Activated CD4-positive, CD25-positive, alpha-beta regulatory T cell treated with anti-CD3 and anti-CD28 coated beads, Interleukin-2, amount 50 U/mL, for 16 hours (primary cell): ENCODE data around the gene KIAA1755.

Source experiments
- DNase-seq: peaks from one replicate; pipeline ENCODE4 v3.0.0-alpha.2; 2020; ENCODE audit warnings: low read depth, low spot score

The KIAA1755 gene

DNA sequence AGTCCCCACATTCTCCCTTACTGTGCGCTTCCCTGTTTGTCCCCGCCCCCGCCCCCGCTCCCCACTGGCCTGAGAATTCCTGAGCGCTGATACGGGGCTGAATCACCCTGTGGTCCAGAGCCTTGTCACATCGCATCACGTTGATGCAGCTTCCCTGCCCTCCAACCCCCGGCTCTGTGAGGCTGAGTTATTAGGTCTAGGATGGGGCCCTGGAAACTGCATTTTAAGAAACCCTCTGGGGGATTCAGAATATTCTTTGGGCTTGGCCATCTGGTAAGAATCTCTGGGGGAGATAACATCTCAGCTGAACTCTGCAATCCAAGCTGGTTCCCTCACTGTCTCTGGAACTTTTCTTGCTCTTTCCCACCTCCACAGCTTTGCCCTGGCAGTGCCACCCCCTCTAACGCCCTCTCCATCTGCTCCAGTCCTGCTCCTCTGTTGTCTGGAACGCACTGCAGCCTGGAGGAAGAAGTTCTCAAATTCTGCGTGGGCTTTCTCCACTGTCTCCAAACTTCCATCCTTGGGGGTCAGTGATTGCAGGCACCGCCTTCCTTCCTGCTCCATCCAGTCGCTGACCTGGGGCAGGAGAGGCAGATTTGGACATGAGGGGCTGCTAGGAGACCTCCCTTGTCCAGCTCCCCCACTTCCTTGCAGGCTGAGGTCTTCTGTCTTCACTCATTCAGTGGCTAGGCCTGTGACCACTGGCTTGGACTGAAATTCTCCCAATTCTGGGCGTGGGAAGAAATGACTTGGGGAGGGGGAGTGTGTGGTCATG lies 42.6 kb downstream of the KIAA1755 start:
- DNase-seq: no peak

DNA sequence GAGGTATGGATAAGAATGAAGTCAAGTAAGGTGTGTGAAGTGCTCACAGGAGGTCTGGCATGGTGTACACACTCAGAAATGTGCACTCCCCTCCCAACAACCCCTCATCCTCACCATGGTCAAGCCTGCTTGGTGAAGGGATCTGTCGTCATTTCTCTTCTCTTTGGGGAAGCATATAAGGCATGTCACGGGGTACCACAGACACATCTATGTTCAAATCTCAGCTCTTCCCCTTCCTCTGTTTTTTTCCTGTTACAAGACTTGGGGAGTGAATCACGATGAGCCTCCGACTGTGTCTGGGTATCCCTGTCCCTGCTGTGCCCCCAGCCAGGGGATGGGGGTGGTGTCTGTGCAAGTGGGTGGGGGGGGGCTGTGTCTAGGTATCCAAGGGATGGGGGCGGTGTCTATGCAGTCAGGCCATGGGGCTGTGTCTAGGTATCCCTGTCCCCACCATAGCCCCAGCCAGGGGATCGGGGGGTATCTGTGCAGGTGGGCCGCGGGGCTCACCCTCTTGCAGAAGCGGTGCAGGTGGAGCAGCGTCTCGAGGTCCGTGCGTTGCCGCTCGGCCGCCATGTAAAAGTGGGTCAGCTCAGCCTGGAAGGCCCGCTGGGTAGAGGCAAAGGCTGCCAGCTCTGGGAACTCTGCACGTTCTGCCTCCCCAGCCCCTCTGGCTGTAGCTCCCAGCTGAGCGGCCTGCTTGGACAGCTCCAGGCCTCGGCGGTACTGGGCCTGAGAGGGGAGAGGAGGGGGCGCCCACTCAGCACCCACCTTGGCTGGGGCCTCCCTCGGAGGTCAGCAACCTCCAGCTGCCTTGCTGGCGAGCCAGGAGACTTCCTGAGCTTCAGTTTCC lies 43.6 kb downstream of the KIAA1755 start:
- DNase-seq: no peak

DNA sequence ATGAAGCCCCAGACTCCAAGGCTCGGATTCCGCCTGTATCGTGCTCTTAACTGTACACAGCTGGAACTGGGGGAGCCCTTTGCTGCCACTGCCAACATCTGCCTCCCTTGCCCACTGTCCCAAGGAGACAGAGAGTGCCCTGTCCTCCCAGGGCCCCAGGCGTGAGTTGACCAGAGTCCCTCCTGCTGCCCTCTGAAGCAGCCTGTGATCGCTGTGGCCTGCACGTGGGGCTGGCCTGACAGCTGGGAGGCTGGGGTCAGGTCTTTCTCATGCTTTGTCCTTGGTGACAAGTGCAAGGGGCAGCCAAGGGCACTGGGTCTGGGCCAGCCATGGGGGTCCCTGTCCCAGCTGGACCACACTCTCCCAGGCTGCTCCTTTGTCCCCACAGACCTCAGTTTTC lies 44.3 kb downstream of the KIAA1755 start:
- no peak for DNase-seq

DNA sequence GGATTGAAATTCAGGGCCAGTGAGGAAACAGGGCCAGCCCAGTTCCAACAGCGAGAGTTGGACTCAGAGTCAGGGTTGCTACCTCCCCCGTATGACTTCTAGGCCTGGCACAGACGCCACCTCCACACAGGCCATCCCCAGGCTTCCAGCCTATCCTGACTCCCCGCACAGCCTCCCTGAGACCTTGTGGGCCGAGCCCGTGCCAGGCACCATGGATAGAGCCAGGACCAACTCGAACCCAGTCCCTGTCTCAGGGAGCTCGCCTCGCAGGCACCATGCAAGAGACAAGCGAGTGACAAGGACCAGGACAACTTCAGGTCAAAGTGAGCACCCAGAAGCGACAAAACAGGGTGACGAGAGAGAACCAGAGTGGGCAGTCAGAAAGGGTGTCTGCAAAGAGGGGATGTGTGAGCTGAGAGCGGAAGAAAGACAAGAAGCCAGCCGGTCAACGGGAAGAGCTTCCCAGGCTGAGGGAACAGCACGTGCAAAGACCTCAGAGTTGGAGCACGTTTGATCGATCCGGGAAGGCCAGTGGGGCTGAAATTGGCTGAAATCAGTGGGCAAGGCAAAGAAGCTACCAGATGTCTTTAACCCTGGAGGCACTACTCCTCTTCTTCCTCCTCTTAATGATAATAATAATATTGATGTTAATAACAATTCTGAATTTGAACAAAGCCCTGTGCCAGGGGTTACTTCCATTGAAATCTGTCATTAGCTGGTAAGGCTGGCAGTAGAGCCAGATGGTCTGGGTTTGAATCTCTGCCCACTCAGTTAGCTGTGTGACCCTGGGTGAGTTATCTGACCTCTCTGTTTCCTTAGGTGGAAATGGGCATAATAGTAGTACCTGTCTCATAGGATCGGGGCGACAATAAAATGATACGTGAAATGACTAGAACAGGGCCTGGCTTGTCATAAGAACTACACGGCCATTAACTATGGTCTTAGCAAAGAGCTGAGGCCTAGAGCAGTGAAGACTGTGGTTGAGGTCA lies 45.0 kb downstream of the KIAA1755 start:
- DNase-seq: no peak

DNA sequence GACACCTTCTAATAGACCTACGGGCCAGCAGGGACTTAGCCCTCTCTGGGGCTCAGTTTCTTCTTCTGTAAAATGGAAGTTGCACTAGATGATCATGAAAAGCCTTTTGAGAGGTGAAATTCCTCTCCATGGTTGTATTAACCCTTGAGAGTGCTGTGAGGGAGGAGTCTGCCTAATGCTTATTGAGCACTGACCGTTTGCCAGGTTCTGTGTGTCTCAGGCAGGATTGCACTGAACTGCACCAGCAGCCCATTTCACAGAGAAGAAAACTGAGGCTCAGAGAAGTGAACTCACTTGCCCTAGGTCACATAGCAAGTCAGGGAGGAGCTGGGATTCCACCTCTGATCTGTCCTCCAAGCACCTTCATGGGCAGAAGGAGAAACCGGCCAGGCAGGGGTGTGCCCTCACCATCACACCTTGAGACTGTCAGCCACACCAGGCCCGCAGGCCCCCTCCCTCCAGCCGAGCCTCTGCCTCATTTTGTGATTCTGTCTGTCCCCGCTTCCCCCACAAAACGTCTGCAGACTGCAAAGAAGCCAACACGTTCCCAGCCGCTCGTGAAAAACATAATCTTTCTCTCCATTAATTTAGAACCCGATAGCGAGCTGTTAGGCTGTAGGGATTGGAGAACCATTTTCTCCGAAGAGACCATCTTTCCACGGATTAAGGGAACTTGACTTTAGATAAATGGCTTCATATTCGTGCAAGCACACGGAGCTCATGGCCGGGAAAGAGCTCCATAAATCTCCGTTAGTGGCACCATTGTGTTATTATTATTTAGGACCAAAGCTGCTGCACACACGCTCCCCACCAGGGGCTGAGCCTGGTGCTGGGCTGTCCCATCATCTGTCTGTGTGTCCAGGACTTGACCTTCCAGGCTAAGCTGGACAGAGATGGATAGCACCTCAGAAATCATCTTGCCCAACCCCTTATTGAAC lies 46.0 kb downstream of the KIAA1755 start:
- no peak for DNase-seq

DNA sequence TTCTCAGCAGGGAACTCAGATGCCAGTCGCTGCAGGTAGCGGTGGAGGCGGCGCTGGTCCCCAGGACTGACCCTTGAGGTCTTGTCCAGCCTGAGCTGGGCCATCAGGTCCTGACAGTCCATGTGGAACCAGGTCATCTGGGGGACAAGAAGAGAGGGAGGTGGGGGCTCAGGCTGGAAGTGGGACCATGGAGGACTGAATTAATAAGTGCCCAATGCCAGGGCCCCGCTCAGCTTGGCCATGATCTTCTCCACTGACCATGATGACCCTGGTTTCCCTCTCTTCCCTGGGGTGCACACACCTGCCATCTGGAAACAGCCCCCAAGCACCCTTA lies 47.0 kb downstream of the KIAA1755 start:
- no peak for DNase-seq

DNA sequence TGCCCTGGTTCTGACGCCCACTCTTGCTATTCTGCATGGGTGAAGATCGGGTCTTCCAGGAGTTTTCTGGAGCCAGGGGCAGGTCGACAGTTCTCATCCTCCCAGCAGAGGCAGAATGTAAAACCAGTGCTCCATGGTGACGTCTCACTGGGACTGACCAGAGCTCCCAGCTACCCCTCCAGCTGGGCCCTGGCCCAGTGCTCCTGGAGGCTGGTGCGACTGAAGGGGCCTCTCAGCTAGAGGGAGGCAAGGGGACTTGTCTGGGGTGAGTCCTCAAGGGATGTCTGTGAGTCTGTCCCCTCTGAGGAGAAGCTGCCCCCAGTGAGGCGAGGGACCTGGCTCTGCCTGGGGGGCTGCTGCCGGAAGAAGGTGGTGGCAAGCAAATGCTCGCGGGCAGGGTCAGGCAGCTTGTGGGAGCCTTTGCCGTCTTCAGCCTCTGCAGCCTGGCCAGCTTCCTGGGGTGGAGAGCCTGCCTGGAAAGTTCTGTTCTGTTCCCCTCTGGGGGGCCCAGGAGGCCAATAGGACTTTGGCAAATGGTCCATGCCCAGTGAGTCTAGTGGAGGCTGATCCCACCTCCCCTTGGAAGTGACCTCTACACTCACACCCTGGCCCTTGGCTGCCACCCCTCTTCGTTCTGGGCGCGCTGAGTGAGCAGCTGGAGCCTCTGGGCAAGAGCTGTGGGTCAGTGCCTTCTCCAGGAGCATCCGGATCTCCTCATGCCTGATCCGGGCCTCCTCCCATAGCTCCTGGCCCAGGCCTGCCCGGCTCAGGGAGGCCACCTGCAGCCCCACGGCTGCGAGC lies 47.5 kb downstream of the KIAA1755 start:
- DNase-seq: no peak

DNA sequence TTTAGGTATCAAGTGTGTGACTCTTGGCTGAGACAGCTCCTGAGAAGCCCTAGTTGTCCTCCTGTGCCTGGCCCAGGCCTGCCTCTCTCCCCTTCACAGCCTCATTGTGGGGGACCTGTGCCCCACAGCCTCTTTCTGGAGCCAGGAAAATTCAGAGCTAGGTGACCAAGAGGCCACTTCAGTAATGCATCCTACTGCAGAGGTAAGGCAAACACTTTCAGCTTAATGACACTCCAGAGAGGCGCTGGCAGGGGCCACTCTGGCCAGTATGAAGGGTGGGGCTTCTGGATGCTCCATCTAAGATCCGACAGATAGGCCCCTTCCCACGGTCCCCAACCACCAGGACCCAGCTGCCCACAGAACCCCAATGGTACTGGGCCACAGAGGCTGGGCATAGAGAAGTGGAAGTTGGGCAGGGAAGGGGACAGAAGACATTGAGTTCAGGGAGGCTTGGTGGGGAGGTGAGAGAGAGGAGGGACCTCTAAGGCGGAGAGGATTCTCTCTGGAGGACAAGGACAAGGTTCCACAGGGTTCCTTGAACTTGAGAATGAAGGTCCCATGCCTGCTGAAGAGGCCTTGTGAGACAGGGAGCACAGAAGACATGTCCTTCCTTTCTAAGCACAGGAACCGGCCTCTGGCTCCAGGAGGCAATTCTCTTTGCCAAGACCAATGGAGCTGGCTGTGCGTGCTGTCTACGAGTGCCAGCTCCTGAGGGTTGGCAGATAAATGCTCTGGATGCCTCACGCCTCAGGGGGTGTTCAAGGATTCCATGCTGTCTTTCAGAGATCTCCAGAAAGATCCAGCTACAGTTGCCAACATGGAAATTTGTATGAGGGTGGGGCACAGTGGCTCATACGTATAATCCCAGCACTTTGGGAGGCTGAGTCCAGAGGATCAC lies 49.1 kb downstream of the KIAA1755 start:
- DNase-seq: no peak

DNA sequence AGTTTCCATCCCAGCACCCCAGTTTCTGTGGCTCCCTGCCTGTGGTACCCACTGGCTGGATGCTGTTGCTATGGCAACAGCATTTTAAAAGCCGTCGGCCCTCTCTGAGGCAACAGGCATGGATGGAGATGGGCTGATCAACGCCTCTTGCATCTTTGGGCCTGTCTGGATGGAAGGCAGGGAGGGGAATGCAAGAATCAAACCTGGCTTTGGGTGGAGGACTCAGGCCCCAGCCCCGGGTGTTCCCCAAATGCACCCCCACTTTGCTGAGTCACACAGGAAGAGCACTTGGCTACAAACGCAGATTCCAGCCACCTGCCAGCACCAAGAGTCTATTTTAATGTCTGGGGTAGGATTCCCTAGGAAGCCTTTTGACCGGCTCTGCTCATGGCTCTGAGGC lies 49.8 kb downstream of the KIAA1755 start:
- DNase-seq: no peak

DNA sequence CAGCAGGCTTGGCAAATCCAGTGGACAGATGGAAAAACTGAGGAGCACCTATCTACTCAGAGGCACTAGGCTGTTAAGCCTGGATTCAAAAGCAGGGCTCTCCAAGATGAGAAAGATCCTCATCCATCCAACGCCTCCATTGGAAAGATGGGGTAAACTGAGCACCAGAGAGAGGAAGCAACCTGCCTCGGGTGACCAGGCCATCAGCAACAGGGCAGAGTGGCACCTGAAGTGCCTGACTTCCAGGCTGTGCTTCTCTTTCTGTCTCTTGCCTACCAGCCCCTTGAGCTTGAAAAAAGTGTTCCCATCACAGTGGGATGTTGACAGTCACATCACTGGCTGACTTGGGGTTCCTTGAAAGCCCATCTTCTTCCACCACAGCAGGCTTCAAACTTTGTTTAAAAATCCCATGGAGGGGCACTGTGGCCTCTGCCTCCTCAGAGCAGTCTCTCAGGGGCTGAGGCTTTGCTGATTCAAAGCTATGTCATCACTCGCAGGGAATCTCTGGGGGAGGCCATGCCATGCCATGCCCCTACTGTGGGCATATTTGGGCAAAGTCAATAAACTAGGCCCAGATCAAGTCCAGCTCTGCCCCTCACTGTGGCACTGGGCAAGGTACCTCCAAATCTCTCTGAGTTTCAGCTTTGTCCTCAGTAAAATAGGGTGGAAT lies 50.7 kb downstream of the KIAA1755 start:
- no peak for DNase-seq

DNA sequence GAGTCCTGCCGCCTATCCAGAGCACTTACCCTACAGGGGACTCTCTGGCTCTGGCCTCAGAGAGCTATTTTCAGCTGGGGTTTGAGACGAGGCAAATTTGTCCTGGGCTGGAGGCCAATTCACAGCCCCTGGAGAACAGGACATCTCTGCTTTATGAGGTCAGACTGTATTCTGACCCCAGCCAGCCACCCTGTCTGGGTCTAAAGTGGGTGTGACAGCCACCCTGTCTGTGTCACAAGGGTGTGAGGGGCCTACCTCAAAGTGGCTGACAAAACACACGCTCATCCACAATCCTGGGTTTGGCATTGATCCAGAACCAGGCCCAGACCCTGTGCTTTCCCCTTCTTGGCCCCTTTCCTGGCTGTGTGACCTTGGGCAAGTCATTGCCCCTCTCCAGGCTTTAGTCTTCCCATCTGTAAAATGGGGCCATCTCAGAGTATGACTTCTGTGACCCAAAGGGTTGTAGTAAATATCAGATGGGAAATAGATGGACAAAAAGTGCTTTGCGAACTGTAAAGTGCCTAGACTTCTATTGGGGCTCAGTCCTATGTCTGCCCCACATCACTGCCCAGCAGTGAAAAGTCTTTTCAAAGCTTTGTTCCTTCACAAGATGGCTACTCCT lies 51.4 kb downstream of the KIAA1755 start:
- DNase-seq: no peak

DNA sequence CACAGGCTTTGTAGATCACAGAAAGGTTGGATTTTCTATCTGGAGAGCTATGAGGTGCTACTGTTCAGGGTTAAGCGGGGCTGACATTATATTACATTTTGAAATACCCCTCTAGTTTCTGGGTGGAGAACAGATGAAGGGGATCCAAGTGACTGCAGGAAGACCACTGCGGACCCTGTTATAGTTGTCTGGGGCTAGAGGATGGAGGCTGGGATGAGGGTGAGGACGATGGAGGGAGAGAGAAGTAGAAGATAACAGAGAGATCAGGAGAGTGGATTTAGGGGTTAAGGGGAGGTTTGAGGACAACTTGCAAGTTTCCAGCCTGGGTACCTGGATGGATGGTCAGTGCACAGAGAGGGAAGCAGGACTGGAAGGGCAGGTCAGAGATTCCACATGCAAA lies 52.0 kb downstream of the KIAA1755 start:
- DNase-seq: no peak

DNA sequence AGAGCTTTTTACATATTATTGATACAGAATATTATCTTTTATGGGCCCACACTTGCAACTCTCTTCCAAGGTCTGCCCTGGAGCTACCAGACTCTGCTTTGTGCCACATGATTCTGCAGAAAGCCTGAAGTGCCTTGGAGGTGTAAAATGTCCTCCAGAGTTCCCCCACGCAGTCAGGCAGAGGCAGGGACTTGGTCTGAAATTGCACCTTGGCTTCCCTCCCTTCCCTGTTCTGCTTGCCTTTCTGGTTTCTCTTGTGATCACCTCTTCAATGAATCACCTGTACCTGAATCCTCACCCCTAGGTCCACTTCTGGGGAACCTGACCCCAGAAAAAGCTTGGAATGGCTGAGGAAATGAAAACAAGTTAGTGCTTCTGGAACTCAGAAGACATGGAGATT lies 52.4 kb downstream of the KIAA1755 start:
- no peak for DNase-seq

DNA sequence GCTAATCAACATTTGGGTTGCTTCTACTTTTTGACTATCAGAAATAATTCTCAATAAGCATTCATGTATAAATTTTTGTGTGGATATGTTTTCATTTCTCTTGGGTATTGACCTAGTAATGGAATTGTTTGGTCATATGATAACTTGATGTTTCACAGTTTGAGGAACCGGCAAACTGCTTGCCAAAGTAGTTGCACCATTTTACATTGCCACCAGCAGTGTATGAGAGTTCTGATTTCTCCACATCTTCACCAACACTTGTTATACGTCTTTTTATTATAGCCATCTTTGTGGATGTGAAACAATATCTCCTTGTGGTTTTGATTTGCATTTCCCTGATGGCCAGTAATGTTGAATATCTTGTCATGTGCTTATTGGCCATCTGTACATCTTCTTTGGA lies 52.9 kb downstream of the KIAA1755 start:
- DNase-seq: no peak

DNA sequence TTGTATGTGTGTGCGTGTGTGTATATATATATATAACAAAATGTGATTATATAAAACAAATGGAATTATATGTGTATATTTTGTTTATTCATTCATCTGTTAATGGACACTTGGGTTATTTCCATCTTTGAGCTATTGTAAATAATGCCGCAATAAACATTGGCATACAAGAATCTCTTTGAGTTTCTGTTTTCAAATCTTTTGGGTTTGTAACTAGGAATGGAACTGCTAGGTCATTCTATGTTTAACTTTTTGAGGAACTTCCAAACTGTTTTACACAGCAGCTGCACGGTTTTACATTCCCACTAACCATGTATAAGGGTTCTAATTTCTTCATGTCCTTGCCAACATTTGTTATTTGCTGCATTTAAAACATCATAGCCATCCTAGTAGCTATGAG lies 55.5 kb downstream of the KIAA1755 start:
- DNase-seq: no peak

DNA sequence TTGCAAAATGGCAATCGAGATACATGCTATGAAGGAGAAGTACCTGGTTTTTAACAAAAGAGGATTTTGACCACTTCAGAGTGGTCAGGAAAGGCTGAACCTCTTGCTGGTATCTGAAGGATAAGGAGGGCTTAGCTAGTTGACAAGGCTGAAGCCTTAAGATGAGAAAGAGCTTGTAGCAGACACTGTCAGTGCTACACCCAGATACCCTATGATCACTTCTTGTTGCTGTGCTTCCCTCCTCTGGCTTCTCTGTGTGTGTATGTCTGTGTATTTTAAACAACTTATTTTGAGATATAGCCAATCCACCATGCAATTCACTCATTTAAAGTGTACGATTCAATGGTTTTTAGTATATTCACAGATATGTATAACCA lies 56.6 kb downstream of the KIAA1755 start:
- no peak for DNase-seq

DNA sequence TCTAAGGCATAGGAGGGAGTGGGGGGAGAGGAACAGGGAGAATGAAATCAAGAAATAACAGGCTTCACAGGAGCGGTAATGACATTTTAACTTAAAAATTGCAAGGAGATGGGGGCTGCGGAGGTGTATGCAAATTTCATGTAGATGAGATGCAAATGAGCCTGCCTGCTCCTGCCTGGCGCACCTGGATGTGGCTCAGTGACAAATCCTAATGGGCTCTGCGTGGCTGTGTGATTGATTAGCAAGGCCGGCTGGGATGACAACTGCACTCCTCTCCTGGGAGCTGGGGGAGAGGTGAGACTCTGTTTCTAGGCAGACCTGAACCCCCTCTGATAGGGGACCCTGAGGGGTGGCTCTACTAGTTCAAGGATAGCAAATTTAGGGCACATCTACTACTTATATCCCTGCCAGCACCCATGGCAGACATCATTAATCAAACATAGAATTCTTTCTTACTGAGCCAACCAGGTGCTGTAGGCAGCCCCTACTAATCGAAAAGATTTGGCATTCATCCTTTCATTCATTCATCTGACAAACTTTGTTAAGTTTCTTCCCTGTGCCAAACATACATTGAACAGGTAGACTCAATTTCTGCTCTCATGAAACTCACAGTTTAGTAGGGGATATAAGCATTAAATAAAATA lies 57.1 kb downstream of the KIAA1755 start:
- DNase-seq: no peak

DNA sequence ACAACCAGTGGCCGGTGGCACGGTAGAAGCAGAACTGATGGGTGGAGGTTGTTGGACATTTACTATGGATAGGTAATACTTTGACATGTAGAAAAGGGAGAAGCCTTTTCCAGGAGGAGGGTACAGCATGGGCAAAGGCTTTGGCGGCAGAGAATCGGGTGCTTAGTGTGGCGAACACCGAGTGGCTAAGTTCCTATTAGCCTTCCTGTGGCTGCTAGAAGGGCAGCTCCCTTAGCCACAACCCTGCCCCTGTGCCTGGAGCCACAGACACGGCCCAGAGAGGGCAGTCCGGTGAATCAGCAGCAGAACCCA lies 57.6 kb downstream of the KIAA1755 start:
- DNase-seq: no peak
